HepG2 (cell line): Measurements from ENCODE around the gene PEMT. TPM values are rescaled to one million over a fixed set of nuclear protein-coding genes. Genes with fewer than 3 reads are reported as not detected.

Experiments
- ASH2L ChIP-seq: fragments of 300-600, 200-600 bp; sonication (generic); IDR thresholded peaks from 2 replicates; pipeline ENCODE4 v1.7.0; 2017; ENCODE audit warnings: low read depth, mild to moderate bottlenecking, moderate library complexity, mixed read lengths, low read length; ENCODE audit not compliant: insufficient read length
- BCL6 ChIP-seq: IDR thresholded peaks from 2 replicates; pipeline ENCODE4 v1.6.1; 2016; ENCODE audit warnings: missing genetic modification reagents, missing compliant biosample characterization
- KAT7 ChIP-seq: IDR thresholded peaks from 2 replicates; pipeline ENCODE4 v1.6.1; 2018; ENCODE audit warnings: borderline replicate concordance, missing compliant biosample characterization
- MTA1 ChIP-seq: sonication (generic); formaldehyde crosslinking; IDR thresholded peaks from 2 replicates; pipeline ENCODE4 v1.4.0; 2020; ENCODE audit warnings: missing genetic modification reagents, mild to moderate bottlenecking, borderline replicate concordance
- MTF1 ChIP-seq: sonication (generic); formaldehyde crosslinking; IDR thresholded peaks from 2 replicates; pipeline ENCODE4 v1.5.0; 2020; ENCODE audit warnings: missing genetic modification reagents
- PAX8 ChIP-seq: sonication (generic); formaldehyde crosslinking; IDR thresholded peaks from 2 replicates; pipeline ENCODE4 v1.8.0; 2022; ENCODE audit warnings: mild to moderate bottlenecking, missing genetic modification reagents, borderline replicate concordance
- RFX1 ChIP-seq: fragments of 450-650 bp; IDR thresholded peaks from 2 replicates; pipeline ENCODE4 v1.6.1; 2017
- RXRB ChIP-seq: IDR thresholded peaks from 2 replicates; pipeline ENCODE4 v1.6.1; 2016; ENCODE audit warnings: borderline replicate concordance, missing genetic modification reagents, missing compliant biosample characterization
- SRSF4 ChIP-seq: fragments of 200-400 bp; formaldehyde crosslinking; IDR thresholded peaks from one replicate; pipeline ENCODE4 v1.6.1; 2018; ENCODE audit warnings: mild to moderate bottlenecking, low read depth, low read length, moderate library complexity; ENCODE audit not compliant: poor library complexity, severe bottlenecking
- TBX2 ChIP-seq: sonication (generic); formaldehyde crosslinking; IDR thresholded peaks from 2 replicates; pipeline ENCODE4 v1.5.0; 2020; ENCODE audit warnings: missing genetic modification reagents, mild to moderate bottlenecking, borderline replicate concordance
- THAP11 ChIP-seq: IDR thresholded peaks from 2 replicates; pipeline ENCODE4 v1.6.1; 2016; ENCODE audit warnings: missing biosample characterization, missing genetic modification reagents
- WIZ ChIP-seq: sonication (generic); formaldehyde crosslinking; IDR thresholded peaks from 2 replicates; pipeline ENCODE4 v1.5.1; 2020; ENCODE audit warnings: mild to moderate bottlenecking, missing genetic modification reagents
- ZNF10 ChIP-seq: sonication (generic); formaldehyde crosslinking; IDR thresholded peaks from 2 replicates; pipeline ENCODE4 v1.4.0; 2020; ENCODE audit warnings: mild to moderate bottlenecking, low read depth, missing genetic modification reagents, borderline replicate concordance
- ZNF354B ChIP-seq: sonication (generic); formaldehyde crosslinking; IDR thresholded peaks from 2 replicates; pipeline ENCODE4 v1.8.0; 2022; ENCODE audit warnings: mild to moderate bottlenecking, missing genetic modification reagents
- ZNF572 ChIP-seq: sonication (generic); formaldehyde crosslinking; IDR thresholded peaks from 2 replicates; pipeline ENCODE4 v1.5.1; 2020; ENCODE audit warnings: mild to moderate bottlenecking, missing genetic modification reagents
- ZNF577 ChIP-seq: sonication (generic); formaldehyde crosslinking; IDR thresholded peaks from 2 replicates; pipeline ENCODE4 v1.4.0; 2020; ENCODE audit warnings: mild to moderate bottlenecking, low read depth, missing genetic modification reagents, borderline replicate concordance
- polyA plus RNA-seq, 8 experiments: library from polyadenylated mRNA; depleted of rRNA in 3 of 8; stranded (reverse) in 7 of 8; unstranded in 1 of 8; fragments of >200 nt; fragmentation: Illumina TruSeq in 4 of 8; extraction: Trizol in 4 of 8; gene quantifications; 2 replicates each; pipeline versions ENCODE4 v1.2.1 to v1.2.3, GENCODE V29; 2011 to 2016; ENCODE audit warnings: low read depth in 4 of 8, missing spikeins in 1 of 8, mixed read lengths in 1 of 8; ENCODE audit not compliant: insufficient read depth in 1 of 8
- total RNA-seq, 5 experiments: library from RNA; depleted of rRNA; stranded (reverse); fragments of >200 nt; fragmentation: Illumina TruSeq; extraction: Trizol; gene quantifications; 2 replicates each; pipeline ENCODE4 v1.2.3, GENCODE V29; 2016; ENCODE audit warnings: low read depth in 1 of 5
- TF ChIP-seq, protein P1 (sequence below): sonication (generic); formaldehyde crosslinking; IDR thresholded peaks from 2 replicates; pipeline ENCODE4 v1.4.0; 2020; ENCODE audit warnings: missing genetic modification reagents
- TF ChIP-seq, protein P2 (sequence below): sonication (generic); formaldehyde crosslinking; IDR thresholded peaks from 2 replicates; pipeline ENCODE4 v1.5.1; 2020; ENCODE audit warnings: missing genetic modification reagents, mild to moderate bottlenecking, borderline replicate concordance
- TF ChIP-seq, protein P3 (sequence below): IDR thresholded peaks from 2 replicates; pipeline ENCODE4 v1.6.1; 2016; ENCODE audit warnings: low read depth, missing genetic modification reagents, missing compliant biosample characterization

Gene PEMT
- total and polyA plus RNA-seq, 2 of the 13 experiments (the other 11 are each of a cell fraction or from before 2014, with no cell fraction given) = 31.7 to 43.6 TPM

DNA sequence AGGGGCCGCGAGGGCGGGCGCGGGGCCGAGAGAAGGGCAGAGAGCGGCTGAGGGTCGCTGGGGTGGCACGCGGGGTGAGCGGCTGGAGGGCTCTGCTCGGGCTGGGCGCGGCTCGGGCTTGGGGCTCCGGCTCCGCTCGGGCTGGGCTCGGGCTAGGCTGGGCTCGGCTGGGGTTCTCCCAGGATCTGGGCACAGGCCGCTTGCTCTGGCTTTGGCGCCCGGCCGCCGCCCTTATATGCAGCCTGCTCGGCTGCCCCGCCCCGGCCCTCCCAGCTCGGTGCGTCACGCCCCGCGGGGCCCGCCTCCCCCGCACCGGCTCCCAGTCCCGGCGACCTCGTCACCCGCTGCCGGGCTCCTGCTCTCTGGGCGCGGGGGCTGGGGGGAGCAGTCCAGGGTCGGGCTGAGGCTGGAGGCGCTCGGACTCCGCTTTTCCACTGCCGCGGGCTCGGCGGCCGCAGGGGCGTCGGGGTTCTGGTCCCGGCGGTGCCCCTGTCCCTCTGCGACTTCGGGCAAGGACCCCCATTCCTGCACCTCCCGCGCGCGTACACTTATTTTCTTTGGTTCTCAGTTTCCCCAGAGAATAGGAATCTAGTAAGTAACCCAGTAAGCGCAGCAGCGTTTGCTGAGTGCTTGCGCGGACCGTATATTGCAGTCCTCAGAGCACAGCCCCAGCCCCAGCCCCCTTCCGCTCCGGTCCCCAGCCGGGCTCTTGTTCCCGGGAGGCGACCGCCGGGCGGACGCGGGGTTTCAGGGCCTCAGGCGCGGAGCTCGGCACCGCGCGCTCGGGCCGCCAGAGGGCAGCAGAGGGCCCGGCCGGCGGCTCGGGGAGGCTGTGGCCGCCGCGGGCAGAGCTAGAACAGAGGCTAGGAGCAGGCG, 95.1 kb downstream of the PEMT start, which contains the start of gene RASD1 (continued):
- TF ChIP-seq, protein P1, sequence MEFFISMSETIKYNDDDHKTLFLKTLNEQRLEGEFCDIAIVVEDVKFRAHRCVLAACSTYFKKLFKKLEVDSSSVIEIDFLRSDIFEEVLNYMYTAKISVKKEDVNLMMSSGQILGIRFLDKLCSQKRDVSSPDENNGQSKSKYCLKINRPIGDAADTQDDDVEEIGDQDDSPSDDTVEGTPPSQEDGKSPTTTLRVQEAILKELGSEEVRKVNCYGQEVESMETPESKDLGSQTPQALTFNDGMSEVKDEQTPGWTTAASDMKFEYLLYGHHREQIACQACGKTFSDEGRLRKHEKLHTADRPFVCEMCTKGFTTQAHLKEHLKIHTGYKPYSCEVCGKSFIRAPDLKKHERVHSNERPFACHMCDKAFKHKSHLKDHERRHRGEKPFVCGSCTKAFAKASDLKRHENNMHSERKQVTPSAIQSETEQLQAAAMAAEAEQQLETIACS (CRISPR knock-in tag) = 0 out of 2 replicates have a peak, but pooled peaks have one; percentile 15
- TF ChIP-seq MTF1 (CRISPR knock-in tag) = no peak
- no peak for TF ChIP-seq RXRB (CRISPR knock-in tag)
- no peak for TF ChIP-seq RFX1
- no peak; the same call in 1 of the 2 replicates for TF ChIP-seq BCL6 (CRISPR knock-in tag)
- TF ChIP-seq MTA1 = no peak
- peak; percentile 59 for TF ChIP-seq ASH2L
- no peak for TF ChIP-seq ZNF10 (CRISPR knock-in tag)
- TF ChIP-seq, protein P2, sequence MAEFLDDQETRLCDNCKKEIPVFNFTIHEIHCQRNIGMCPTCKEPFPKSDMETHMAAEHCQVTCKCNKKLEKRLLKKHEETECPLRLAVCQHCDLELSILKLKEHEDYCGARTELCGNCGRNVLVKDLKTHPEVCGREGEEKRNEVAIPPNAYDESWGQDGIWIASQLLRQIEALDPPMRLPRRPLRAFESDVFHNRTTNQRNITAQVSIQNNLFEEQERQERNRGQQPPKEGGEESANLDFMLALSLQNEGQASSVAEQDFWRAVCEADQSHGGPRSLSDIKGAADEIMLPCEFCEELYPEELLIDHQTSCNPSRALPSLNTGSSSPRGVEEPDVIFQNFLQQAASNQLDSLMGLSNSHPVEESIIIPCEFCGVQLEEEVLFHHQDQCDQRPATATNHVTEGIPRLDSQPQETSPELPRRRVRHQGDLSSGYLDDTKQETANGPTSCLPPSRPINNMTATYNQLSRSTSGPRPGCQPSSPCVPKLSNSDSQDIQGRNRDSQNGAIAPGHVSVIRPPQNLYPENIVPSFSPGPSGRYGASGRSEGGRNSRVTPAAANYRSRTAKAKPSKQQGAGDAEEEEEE = no peak
- no peak for TF ChIP-seq PAX8 (CRISPR knock-in tag)
- peak; percentile 40; the same call in 1 of the 2 replicates for TF ChIP-seq TBX2 (CRISPR knock-in tag)
- TF ChIP-seq, protein P3, sequence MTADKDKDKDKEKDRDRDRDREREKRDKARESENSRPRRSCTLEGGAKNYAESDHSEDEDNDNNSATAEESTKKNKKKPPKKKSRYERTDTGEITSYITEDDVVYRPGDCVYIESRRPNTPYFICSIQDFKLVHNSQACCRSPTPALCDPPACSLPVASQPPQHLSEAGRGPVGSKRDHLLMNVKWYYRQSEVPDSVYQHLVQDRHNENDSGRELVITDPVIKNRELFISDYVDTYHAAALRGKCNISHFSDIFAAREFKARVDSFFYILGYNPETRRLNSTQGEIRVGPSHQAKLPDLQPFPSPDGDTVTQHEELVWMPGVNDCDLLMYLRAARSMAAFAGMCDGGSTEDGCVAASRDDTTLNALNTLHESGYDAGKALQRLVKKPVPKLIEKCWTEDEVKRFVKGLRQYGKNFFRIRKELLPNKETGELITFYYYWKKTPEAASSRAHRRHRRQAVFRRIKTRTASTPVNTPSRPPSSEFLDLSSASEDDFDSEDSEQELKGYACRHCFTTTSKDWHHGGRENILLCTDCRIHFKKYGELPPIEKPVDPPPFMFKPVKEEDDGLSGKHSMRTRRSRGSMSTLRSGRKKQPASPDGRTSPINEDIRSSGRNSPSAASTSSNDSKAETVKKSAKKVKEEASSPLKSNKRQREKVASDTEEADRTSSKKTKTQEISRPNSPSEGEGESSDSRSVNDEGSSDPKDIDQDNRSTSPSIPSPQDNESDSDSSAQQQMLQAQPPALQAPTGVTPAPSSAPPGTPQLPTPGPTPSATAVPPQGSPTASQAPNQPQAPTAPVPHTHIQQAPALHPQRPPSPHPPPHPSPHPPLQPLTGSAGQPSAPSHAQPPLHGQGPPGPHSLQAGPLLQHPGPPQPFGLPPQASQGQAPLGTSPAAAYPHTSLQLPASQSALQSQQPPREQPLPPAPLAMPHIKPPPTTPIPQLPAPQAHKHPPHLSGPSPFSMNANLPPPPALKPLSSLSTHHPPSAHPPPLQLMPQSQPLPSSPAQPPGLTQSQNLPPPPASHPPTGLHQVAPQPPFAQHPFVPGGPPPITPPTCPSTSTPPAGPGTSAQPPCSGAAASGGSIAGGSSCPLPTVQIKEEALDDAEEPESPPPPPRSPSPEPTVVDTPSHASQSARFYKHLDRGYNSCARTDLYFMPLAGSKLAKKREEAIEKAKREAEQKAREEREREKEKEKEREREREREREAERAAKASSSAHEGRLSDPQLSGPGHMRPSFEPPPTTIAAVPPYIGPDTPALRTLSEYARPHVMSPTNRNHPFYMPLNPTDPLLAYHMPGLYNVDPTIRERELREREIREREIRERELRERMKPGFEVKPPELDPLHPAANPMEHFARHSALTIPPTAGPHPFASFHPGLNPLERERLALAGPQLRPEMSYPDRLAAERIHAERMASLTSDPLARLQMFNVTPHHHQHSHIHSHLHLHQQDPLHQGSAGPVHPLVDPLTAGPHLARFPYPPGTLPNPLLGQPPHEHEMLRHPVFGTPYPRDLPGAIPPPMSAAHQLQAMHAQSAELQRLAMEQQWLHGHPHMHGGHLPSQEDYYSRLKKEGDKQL (CRISPR knock-in tag) = no peak
- TF ChIP-seq KAT7 (CRISPR knock-in tag) = no peak; the same call in 1 of the 2 replicates
- TF ChIP-seq SRSF4 = no peak
- no peak for TF ChIP-seq THAP11 (CRISPR knock-in tag)
- TF ChIP-seq ZNF577 (CRISPR knock-in tag) = no peak
- no peak for TF ChIP-seq ZNF572 (CRISPR knock-in tag)
- no peak for TF ChIP-seq ZNF354B (CRISPR knock-in tag)
- 0 out of 2 replicates have a peak, but pooled peaks have one; percentile 15 for TF ChIP-seq WIZ (CRISPR knock-in tag)
